Measurements from ENCODE around the gene RFT1. TPM values are rescaled to one million over a fixed set of nuclear protein-coding genes. Genes with fewer than 3 reads are reported as not detected.

The RFT1 gene
- total RNA-seq, 4 donors from 2014 or later, result 14.4 to 17.7 (median 16.2) TPM

GRCh38 chr3:53044711-53045517 is 85.3 kb downstream of the RFT1 start:
- intact Hi-C loops (cut with DNase I), result no loop called here
- peak; percentile 58 to 61 for DNase-seq
- WGBS, 2 donors, result 0 to 1% methylated on average over 10 to 26 of the region's 101 CpGs

GRCh38 chr3:53044371-53044710 is 85.9 kb downstream of the RFT1 start:
- intact Hi-C loops (cut with DNase I), result no loop called here
- DNase-seq, result no peak
- Histone ChIP-seq H3K4me3 (replicated peaks in 1 of 3) (peak overlapping the region in 2 of 3 donors; percentile 65 to 74), H3K4me1 (peaks cover 0 to 19% of the 10 kb centered on the region in 2 donors), H3K36me3 (no peaks in the 10 kb centered on the region), H3K27me3 (no peaks in the 10 kb centered on the region), H3K9me3 (no peaks in the 10 kb centered on the region), H3K27ac (peak overlapping the region in 1 of 3 donors; percentile 76)
- TF ChIP-seq POLR2A (IDR thresholded peaks at IDR 0.05) (no peak), CTCF (IDR thresholded peaks at IDR 0.05) (no peak)
- 75 to 76% methylated on average over 11 of the region's 11 CpGs for WGBS, 2 donors

More at GRCh38 chr3:53044711-53045517, 85.3 kb downstream of the RFT1 start:
- Histone ChIP-seq H3K9me3 (no peaks in the 10 kb centered on the region), H3K27me3 (no peaks in the 10 kb centered on the region), H3K4me1 (peaks cover 0 to 19% of the 10 kb centered on the region in 2 donors), H3K27ac (peak overlapping the region in 2 of 3 donors; percentile 76 to 77), H3K4me3 (replicated peaks in 1 of 3) (peak overlapping the region in 2 of 3 donors; percentile 65 to 74), H3K36me3 (no peaks in the 10 kb centered on the region)
- TF ChIP-seq CTCF (IDR thresholded peaks at IDR 0.05) (no peak), POLR2A (IDR thresholded peaks at IDR 0.05) (peak in 1 of 2 donors; percentile 39)

DNA sequence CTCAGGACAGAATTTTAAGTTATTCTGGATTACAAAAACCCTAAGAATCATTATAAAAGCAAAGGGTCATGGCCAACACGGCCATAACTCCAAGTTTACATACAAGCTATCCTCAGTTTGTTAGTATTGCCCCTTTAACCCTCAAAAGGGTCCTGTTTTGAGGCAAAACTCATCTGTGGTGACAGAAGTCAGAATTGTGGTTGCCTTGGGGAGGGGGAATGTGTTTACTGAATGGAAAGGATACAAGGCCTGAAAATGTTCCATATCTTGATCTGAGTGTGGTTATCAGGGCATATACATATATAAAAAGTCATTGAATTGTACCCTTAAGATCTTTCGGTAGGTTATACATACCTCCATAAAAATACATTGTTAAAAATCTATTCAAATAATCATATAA is 86.5 kb downstream of the RFT1 start:
- TF ChIP-seq CTCF (IDR thresholded peaks at IDR 0.05) (no peak), POLR2A (IDR thresholded peaks at IDR 0.05) (no peak)
- Histone ChIP-seq H3K27me3 (no peaks in the 10 kb centered on the region), H3K4me3 (replicated peaks in 1 of 3) (no peak overlapping the region), H3K27ac (no peak overlapping the region), H3K36me3 (no peaks in the 10 kb centered on the region), H3K4me1 (peaks cover 0 to 19% of the 10 kb centered on the region in 2 donors), H3K9me3 (no peaks in the 10 kb centered on the region)
- no peak for DNase-seq
- intact Hi-C loops (cut with DNase I), result no loop called here
- 97 to 100% methylated on average over 2 of the region's 2 CpGs for WGBS, 2 donors

- WGBS, 2 donors, result 97% methylated on average over 3 of the region's 3 CpGs
- intact Hi-C loops (cut with DNase I), result no loop called here
- Histone ChIP-seq H3K27me3 (no peaks in the 10 kb centered on the region), H3K9me3 (no peaks in the 10 kb centered on the region), H3K4me3 (replicated peaks in 1 of 3) (no peak overlapping the region), H3K36me3 (no peaks in the 10 kb centered on the region), H3K27ac (no peak overlapping the region), H3K4me1 (peaks cover 0 to 19% of the 10 kb centered on the region in 2 donors)
- TF ChIP-seq CTCF (IDR thresholded peaks at IDR 0.05), result no peak
- TF ChIP-seq POLR2A (IDR thresholded peaks at IDR 0.05), result no peak
- no peak for DNase-seq
Observed at GRCh38 chr3:53042651-53043050, 87.6 kb downstream of the RFT1 start.

DNA sequence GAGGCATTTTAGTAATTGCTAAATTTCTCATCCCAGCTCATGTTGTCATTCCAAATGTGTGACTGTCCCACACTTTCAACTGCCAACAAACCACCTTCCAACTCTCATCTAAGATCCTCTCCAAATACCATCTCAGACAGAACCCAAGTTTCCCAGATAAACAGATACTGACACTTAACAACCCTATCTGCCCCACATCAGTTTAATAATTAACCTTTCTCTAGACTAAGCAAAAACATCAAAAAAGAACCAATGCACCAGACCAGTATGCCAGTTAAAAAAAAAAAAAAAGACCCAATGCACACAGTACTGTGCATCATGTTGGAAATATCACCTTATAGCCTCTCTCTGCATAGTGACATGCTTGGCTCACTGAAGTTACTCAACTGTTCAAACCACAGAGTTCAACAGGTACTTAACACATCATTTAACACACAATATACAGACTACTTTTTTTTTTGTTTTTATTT is 89.8 kb downstream of the RFT1 start:
- TF ChIP-seq POLR2A (IDR thresholded peaks at IDR 0.05) (no peak), CTCF (IDR thresholded peaks at IDR 0.05) (no peak)
- peaks cover 11 to 14% of the 10 kb centered on the region in 2 donors for H3K4me1 ChIP-seq

More for the DNA sequence above, 89.8 kb downstream of the RFT1 start:
- no peaks in the 10 kb centered on the region for H3K36me3 ChIP-seq
- no peaks in the 10 kb centered on the region for H3K9me3 ChIP-seq
- intact Hi-C loops (cut with DNase I), result no loop called here
- no peaks in the 10 kb centered on the region for H3K27me3 ChIP-seq
- DNase-seq, result no peak
- no peak overlapping the region for H3K27ac ChIP-seq
- no peak overlapping the region for H3K4me3 ChIP-seq (replicated peaks in 1 of 3)
